HL-60 (cell line): ENCODE measurements around the gene ASAP3.

Experiments
- DNase-seq, 2 experiments: peaks; one replicate each; pipeline ENCODE4 v3.0.0-alpha.2; 2010 to 2020; ENCODE audit warnings: low read depth in 1 of 2, low spot score in 1 of 2
- H3K27ac ChIP-seq: fragments of 250-450 bp; sonication (Bioruptor Pico); replicated peaks from 2 replicates; pipeline ENCODE4 v1.5.1; 2020; ENCODE audit warnings: mild to moderate bottlenecking, moderate library complexity
- H3K27me3 ChIP-seq: fragments of 250-450 bp; sonication (Bioruptor Pico); 2 replicates; pipeline ENCODE4 v1.5.1; 2021; ENCODE audit warnings: mild to moderate bottlenecking, moderate library complexity; ENCODE audit not compliant: insufficient read depth, poor library complexity, severe bottlenecking
- H3K4me3 ChIP-seq: replicated peaks from 2 replicates; pipeline ENCODE4 v1.5.1; 2011; ENCODE audit warnings: mild to moderate bottlenecking, control low read depth, low read length; ENCODE audit not compliant: insufficient read depth
- GABPA ChIP-seq: IDR thresholded peaks from 2 replicates; pipeline ENCODE4 v1.6.1; 2012; ENCODE audit warnings: low read depth
- POLR2AphosphoS5 ChIP-seq: IDR thresholded peaks from 2 replicates; pipeline ENCODE4 v1.6.1; 2012; ENCODE audit warnings: low read depth
- SPI1 ChIP-seq: IDR thresholded peaks from 2 replicates; pipeline ENCODE4 v1.6.1; 2012; ENCODE audit warnings: low read depth, mild to moderate bottlenecking, borderline replicate concordance
- TF ChIP-seq, protein P1 (sequence below): IDR thresholded peaks from one replicate; pipeline ENCODE4 v1.5.1; 2011; ENCODE audit warnings: low read length, control low read depth, inconsistent platforms; ENCODE audit not compliant: insufficient read depth
- TF ChIP-seq, protein P2 (sequence below): IDR thresholded peaks from 2 replicates; pipeline ENCODE4 v1.6.1; 2012; ENCODE audit warnings: low read depth; ENCODE audit not compliant: insufficient replicate concordance

The ASAP3 gene

DNA sequence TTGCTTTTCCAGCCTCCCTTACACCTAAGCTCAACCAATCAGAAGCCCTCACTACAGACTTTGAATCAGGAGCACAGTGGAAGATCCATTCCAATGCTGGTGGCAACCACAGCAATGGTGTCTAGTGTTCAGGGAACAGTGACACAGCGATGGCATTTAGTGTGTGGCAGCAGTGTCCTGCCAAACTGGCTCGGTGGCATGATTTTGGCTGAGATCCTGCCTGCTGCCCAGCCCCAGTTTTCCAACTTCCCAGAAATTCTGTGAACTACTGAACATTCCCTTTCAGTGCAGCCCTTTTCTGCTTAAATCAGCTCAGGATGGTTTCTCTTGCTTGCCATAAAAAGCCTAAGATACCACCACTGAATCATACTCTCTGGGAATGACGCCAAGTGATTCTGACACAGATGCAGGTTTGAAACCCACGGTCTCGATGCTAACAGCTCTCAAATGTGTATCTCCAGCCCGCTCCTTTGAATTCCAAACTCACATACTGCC is 8.8 kb downstream of the ASAP3 start:
- Histone ChIP-seq H3K4me3 (no peak overlapping the region), H3K27ac (no peak overlapping the region), H3K27me3 (peaks cover 9% of the 10 kb centered on the region)
- no peak for DNase-seq
- TF ChIP-seq GABPA (no peak), POLR2AphosphoS5 (no peak), SPI1 (no peak)
- TF ChIP-seq, protein P1, sequence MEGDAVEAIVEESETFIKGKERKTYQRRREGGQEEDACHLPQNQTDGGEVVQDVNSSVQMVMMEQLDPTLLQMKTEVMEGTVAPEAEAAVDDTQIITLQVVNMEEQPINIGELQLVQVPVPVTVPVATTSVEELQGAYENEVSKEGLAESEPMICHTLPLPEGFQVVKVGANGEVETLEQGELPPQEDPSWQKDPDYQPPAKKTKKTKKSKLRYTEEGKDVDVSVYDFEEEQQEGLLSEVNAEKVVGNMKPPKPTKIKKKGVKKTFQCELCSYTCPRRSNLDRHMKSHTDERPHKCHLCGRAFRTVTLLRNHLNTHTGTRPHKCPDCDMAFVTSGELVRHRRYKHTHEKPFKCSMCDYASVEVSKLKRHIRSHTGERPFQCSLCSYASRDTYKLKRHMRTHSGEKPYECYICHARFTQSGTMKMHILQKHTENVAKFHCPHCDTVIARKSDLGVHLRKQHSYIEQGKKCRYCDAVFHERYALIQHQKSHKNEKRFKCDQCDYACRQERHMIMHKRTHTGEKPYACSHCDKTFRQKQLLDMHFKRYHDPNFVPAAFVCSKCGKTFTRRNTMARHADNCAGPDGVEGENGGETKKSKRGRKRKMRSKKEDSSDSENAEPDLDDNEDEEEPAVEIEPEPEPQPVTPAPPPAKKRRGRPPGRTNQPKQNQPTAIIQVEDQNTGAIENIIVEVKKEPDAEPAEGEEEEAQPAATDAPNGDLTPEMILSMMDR: no peak
- TF ChIP-seq, protein P2, sequence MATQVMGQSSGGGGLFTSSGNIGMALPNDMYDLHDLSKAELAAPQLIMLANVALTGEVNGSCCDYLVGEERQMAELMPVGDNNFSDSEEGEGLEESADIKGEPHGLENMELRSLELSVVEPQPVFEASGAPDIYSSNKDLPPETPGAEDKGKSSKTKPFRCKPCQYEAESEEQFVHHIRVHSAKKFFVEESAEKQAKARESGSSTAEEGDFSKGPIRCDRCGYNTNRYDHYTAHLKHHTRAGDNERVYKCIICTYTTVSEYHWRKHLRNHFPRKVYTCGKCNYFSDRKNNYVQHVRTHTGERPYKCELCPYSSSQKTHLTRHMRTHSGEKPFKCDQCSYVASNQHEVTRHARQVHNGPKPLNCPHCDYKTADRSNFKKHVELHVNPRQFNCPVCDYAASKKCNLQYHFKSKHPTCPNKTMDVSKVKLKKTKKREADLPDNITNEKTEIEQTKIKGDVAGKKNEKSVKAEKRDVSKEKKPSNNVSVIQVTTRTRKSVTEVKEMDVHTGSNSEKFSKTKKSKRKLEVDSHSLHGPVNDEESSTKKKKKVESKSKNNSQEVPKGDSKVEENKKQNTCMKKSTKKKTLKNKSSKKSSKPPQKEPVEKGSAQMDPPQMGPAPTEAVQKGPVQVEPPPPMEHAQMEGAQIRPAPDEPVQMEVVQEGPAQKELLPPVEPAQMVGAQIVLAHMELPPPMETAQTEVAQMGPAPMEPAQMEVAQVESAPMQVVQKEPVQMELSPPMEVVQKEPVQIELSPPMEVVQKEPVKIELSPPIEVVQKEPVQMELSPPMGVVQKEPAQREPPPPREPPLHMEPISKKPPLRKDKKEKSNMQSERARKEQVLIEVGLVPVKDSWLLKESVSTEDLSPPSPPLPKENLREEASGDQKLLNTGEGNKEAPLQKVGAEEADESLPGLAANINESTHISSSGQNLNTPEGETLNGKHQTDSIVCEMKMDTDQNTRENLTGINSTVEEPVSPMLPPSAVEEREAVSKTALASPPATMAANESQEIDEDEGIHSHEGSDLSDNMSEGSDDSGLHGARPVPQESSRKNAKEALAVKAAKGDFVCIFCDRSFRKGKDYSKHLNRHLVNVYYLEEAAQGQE: no peak

DNA sequence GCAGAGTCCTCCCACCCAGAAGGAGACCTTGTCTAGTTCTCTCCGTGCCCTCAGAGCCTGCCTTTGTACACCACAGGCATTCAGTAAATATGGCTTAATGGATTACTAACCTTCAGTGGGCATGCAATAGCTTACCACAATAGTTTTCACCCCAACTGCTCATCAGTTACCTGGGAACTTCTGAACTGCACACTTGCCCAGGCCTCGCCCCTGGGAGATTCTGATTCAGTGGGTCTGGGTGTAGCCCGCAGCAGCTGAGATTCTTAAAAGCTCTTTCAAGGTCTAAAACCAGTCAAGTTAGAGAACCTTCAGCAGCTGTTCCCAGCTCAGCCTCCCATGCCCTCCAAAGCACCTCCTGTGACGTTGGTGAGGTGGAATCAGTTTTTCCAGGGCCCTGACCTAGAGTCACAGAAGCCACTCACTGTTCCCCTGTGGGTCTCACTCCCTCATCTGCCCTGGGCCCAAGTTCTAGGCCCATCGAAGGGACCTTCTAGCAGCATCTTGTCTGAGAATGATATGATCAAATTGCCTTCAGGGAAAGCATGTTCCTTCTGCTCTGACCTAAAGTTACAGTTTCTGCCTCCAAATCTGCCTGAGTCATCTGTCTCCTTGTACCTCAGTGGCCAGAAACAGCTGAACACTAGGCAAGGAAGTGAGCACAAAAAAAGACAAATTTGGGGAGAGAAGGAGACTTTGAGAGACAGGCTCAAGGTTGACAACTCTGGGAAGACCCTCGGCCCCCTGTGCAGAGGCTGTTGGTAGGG is 10.8 kb downstream of the ASAP3 start:
- no peak overlapping the region for H3K27ac ChIP-seq

DNA sequence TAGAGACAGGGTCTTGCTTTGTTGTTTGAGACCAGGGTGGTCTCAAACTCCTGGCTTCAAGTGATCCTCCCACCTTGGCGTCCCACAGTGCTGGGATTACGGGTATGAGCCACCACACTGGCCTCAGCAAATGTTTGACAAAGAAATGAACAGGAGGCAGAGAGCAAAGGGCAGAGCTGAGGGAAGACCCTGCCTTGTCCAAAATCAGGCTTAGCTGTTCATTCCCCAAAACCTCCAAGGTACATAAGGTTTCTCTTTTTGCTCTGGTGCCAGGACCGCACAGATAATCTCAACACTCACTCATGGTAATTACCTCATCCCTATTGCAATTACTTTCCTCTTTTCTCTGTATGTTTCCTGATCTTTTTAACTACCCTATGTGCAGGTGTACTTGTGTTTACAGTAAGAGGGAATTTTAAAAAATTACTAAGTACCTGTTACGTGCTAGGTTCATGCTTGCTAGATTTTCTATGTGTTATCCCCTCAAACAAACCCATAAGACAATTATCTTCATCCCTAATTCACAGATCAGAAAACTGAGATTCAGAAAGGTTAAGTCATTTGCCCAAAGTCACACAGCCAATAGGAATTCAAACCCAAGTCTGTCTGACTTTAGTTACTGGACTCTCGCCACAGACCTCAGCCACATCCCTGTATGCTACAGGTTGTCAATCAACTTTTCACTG is 11.5 kb downstream of the ASAP3 start:
- Histone ChIP-seq H3K27ac (no peak overlapping the region), H3K27me3 (peaks cover 4% of the 10 kb centered on the region), H3K4me3 (no peak overlapping the region)
- DNase-seq: no peak
- TF ChIP-seq, protein P1: no peak
- TF ChIP-seq SPI1: no peak
- no peak for TF ChIP-seq POLR2AphosphoS5
- TF ChIP-seq GABPA: no peak
- TF ChIP-seq, protein P2: no peak

More for the DNA sequence above, 10.8 kb downstream of the ASAP3 start:
- peaks cover 4% of the 10 kb centered on the region for H3K27me3 ChIP-seq
- TF ChIP-seq SPI1 (no peak), POLR2AphosphoS5 (no peak), GABPA (no peak)
- TF ChIP-seq, protein P2: no peak
- TF ChIP-seq, protein P1: no peak
- H3K4me3 ChIP-seq: no peak overlapping the region
- DNase-seq: no peak
